ENCODE data around the gene DYRK1B. TPM values are rescaled to one million over a fixed set of nuclear protein-coding genes. Genes with fewer than 3 reads are reported as not detected.

The DYRK1B gene
- total RNA-seq, 1 donor from 2014 or later, result 31.4 TPM

GRCh38 chr19:39788244-39788643, 45.7 kb downstream of the DYRK1B start:
- no peak for DNase-seq (ENCODE audit: low read depth)
- Histone ChIP-seq H3K4me3 (ENCODE audit: insufficient read depth, low read depth, low read length) (no peak overlapping the region), H3K4me1 (ENCODE audit: insufficient read depth, low read length) (no peaks in the 10 kb centered on the region), H3K9me3 (ENCODE audit: insufficient read depth, low read depth, low read length) (no peaks in the 10 kb centered on the region), H2AFZ (ENCODE audit: low read depth, low read length) (no peak overlapping the region), H3K36me3 (ENCODE audit: insufficient read depth, low read length) (no peaks in the 10 kb centered on the region), H3K9ac (ENCODE audit: low read length) (no peak overlapping the region), H3K27ac (ENCODE audit: low read depth, low read length) (no peak overlapping the region), H3K4me2 (ENCODE audit: low read length) (no peak overlapping the region), H3K27me3 (ENCODE audit: insufficient read depth, low read length) (no peaks in the 10 kb centered on the region), H4K20me1 (ENCODE audit: insufficient read depth, low read length) (no peaks in the 10 kb centered on the region), H3K79me2 (ENCODE audit: insufficient read depth, low read length) (no peaks in the 10 kb centered on the region)
- no peak overlapping the region for H3K27ac Mint-ChIP-seq (ENCODE audit: unreplicated experiment)
- no peak overlapping the region for H3K4me3 Mint-ChIP-seq (ENCODE audit: unreplicated experiment)
- no peak for TF ChIP-seq EZH2 (IDR thresholded peaks at IDR 0.05; ENCODE audit: insufficient read depth, low read length)
- no peak for TF ChIP-seq CTCF (IDR thresholded peaks at IDR 0.05; ENCODE audit: insufficient read depth, low read depth, low read length)
- no peaks in the 10 kb centered on the region for H3K36me3 Mint-ChIP-seq (ENCODE audit: low read depth, unreplicated experiment)
- peaks cover 31% of the 10 kb centered on the region for H3K27me3 Mint-ChIP-seq (ENCODE audit: low read depth, unreplicated experiment)
- H3K9me3 Mint-ChIP-seq (ENCODE audit: unreplicated experiment), result peaks cover 7% of the 10 kb centered on the region
- no peaks in the 10 kb centered on the region for H3K4me1 Mint-ChIP-seq (ENCODE audit: low read depth, unreplicated experiment)
- no peak for FAIRE-seq

GRCh38 chr19:39780894-39781293, 53.1 kb downstream of the DYRK1B start:
- no peaks in the 10 kb centered on the region for H3K27me3 ChIP-seq (ENCODE audit: insufficient read depth, low read length)
- H3K4me2 ChIP-seq (ENCODE audit: low read length), result no peak overlapping the region
- H3K9me3 ChIP-seq (ENCODE audit: insufficient read depth, low read depth, low read length), result no peaks in the 10 kb centered on the region
- no peak for TF ChIP-seq CTCF (IDR thresholded peaks at IDR 0.05; ENCODE audit: insufficient read depth, low read depth, low read length)
- TF ChIP-seq EZH2 (IDR thresholded peaks at IDR 0.05; ENCODE audit: insufficient read depth, low read length), result no peak
- Mint-ChIP-seq H3K4me3 (ENCODE audit: unreplicated experiment) (no peak overlapping the region), H3K27me3 (ENCODE audit: low read depth, unreplicated experiment) (peaks cover 34% of the 10 kb centered on the region), H3K9me3 (ENCODE audit: unreplicated experiment) (no peaks in the 10 kb centered on the region), H3K27ac (ENCODE audit: unreplicated experiment) (no peak overlapping the region), H3K36me3 (ENCODE audit: low read depth, unreplicated experiment) (no peaks in the 10 kb centered on the region), H3K4me1 (ENCODE audit: low read depth, unreplicated experiment) (no peaks in the 10 kb centered on the region)
- no peak overlapping the region for H3K27ac ChIP-seq (ENCODE audit: low read depth, low read length)
- H3K79me2 ChIP-seq (ENCODE audit: insufficient read depth, low read length), result no peaks in the 10 kb centered on the region
- H3K4me3 ChIP-seq (ENCODE audit: insufficient read depth, low read depth, low read length), result no peak overlapping the region
- no peak overlapping the region for H2AFZ ChIP-seq (ENCODE audit: low read depth, low read length)
- H3K36me3 ChIP-seq (ENCODE audit: insufficient read depth, low read length), result no peaks in the 10 kb centered on the region
- no peak overlapping the region for H3K9ac ChIP-seq (ENCODE audit: low read length)
- DNase-seq (ENCODE audit: low read depth), result no peak
- no peak for FAIRE-seq
- H3K4me1 ChIP-seq (ENCODE audit: insufficient read depth, low read length), result no peaks in the 10 kb centered on the region
- no peaks in the 10 kb centered on the region for H4K20me1 ChIP-seq (ENCODE audit: insufficient read depth, low read length)

- Histone ChIP-seq H3K4me3 (ENCODE audit: insufficient read depth, low read depth, low read length) (no peak within 1 kb of the TSS), H4K20me1 (ENCODE audit: insufficient read depth, low read length) (no peaks in the 10 kb centered on the region), H3K27me3 (ENCODE audit: insufficient read depth, low read length) (no peaks in the 10 kb centered on the region), H3K9ac (ENCODE audit: low read length) (no peak within 1 kb of the TSS), H2AFZ (ENCODE audit: low read depth, low read length) (no peak within 1 kb of the TSS), H3K9me3 (ENCODE audit: insufficient read depth, low read depth, low read length) (no peaks in the 10 kb centered on the region), H3K27ac (ENCODE audit: low read depth, low read length) (no peak within 1 kb of the TSS), H3K79me2 (ENCODE audit: insufficient read depth, low read length) (no peaks in the 10 kb centered on the region), H3K36me3 (ENCODE audit: insufficient read depth, low read length) (no peaks in the 10 kb centered on the region), H3K4me1 (ENCODE audit: insufficient read depth, low read length) (no peaks in the 10 kb centered on the region), H3K4me2 (ENCODE audit: low read length) (no peak within 1 kb of the TSS)
- no peak for DNase-seq (ENCODE audit: low read depth)
- peaks cover 20% of the 10 kb centered on the region for H3K27me3 Mint-ChIP-seq (ENCODE audit: low read depth, unreplicated experiment)
- FAIRE-seq, result no peak
- no peak within 1 kb of the TSS for H3K27ac Mint-ChIP-seq (ENCODE audit: unreplicated experiment)
- TF ChIP-seq CTCF (IDR thresholded peaks at IDR 0.05; ENCODE audit: insufficient read depth, low read depth, low read length) (no peak), EZH2 (IDR thresholded peaks at IDR 0.05; ENCODE audit: insufficient read depth, low read length) (no peak)
- no peak within 1 kb of the TSS for H3K4me3 Mint-ChIP-seq (ENCODE audit: unreplicated experiment)
- no peaks in the 10 kb centered on the region for H3K36me3 Mint-ChIP-seq (ENCODE audit: low read depth, unreplicated experiment)
- H3K4me1 Mint-ChIP-seq (ENCODE audit: low read depth, unreplicated experiment), result no peaks in the 10 kb centered on the region
- no peaks in the 10 kb centered on the region for H3K9me3 Mint-ChIP-seq (ENCODE audit: unreplicated experiment)
These were observed 55.2 kb downstream of the DYRK1B start, which contains the start of gene LEUTX for GRCh38 chr19:39778763-39779162. Gene LEUTX (plus strand): TSS chr19:39778854. CDS start chr19:39778921, 67 bp downstream.

Data from astrocyte (in vitro differentiated cells and primary cell).